LNCaP clone FGC (cell line): ENCODE data around the gene SLC12A3.

Source experiments
- DNase-seq: peaks from one replicate; pipeline ENCODE4 v3.0.0-alpha.2; 2011; ENCODE audit warnings: low read depth
- H3K4me3 ChIP-seq: 2 replicates; pipeline ENCODE4 v1.5.1; 2011; ENCODE audit warnings: mild to moderate bottlenecking, low read depth, low read length, control low read depth
- TF ChIP-seq, protein P1 (sequence below): IDR thresholded peaks from 2 replicates; pipeline ENCODE4 v1.5.1; 2012; ENCODE audit warnings: mild to moderate bottlenecking; ENCODE audit not compliant: control insufficient read depth, insufficient read depth; ENCODE audit errors: extremely low read depth

Gene SLC12A3

DNA sequence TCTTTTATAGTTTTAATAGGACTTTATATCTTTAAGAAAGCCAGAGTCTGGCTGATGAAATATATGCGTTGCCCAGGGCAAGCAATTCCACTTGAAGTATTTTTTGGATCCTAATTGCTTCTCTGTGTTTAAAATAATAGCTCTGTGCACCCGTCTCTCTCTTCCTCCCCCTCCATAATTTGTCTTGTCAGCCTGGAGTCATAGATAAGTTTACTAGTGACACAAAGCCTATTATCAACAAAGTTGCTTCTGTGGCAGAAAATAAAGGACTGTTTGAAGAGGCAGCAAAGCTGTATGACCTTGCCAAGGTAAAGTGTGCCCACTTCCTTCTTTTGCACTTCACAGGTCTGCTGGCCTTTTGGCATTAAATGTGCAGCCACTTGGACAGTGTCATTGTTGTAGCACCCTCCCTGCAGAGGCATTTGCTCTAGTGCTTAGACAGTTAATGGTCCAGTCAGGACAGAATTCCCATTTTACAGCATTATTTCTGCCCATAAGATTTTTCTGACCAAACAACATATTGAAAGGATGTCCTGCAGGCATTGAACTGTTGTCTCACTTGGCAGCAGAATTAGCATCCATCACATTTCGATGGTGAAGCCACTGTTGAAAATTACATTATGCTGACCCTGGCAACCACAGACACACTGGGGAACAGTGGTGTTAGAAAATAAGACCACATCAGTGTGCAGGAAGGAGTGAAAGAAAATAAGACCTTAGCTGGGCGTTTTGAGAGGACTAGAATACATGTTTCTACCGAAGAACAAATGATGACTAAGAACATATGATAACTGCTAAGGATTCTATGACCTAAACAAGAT is 28.4 kb upstream of the SLC12A3 start:
- H3K4me3 ChIP-seq: no peak overlapping the region
- TF ChIP-seq, protein P1, sequence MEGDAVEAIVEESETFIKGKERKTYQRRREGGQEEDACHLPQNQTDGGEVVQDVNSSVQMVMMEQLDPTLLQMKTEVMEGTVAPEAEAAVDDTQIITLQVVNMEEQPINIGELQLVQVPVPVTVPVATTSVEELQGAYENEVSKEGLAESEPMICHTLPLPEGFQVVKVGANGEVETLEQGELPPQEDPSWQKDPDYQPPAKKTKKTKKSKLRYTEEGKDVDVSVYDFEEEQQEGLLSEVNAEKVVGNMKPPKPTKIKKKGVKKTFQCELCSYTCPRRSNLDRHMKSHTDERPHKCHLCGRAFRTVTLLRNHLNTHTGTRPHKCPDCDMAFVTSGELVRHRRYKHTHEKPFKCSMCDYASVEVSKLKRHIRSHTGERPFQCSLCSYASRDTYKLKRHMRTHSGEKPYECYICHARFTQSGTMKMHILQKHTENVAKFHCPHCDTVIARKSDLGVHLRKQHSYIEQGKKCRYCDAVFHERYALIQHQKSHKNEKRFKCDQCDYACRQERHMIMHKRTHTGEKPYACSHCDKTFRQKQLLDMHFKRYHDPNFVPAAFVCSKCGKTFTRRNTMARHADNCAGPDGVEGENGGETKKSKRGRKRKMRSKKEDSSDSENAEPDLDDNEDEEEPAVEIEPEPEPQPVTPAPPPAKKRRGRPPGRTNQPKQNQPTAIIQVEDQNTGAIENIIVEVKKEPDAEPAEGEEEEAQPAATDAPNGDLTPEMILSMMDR: no peak
- no peak for DNase-seq

DNA sequence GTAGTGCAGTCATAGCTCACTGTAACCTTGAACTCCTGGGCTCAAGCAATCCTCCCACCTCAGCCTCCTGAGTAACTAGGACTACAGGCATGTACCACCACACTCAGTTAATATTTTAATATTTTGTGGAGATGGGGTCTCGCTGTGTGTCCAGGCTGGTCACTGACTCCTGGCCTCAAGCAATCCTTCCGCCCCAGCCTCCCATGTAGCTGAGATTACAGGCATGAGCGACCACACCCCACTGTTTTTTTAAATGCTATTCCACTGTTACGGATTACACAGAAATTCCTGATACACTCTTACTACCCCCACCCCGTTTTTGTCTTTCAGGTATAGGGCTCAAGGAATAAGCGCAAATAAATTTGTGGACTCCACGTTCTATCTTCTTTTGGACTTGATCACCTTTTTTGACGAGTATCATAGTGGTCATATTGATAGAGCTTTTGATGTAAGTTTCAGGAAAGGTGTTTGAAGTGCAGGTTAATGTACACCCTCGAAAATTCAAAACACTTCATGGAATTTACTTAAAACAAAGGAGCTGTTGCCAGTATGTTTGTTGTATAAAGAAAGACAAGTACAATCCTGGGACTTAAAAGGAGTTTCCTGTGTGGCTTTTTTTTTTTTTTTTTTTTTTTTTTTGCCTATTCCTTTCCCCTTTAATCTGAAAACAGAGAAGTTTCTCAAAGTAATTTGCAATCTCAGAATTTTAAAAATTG is 26.2 kb upstream of the SLC12A3 start:
- no peak for DNase-seq
- TF ChIP-seq, protein P1: no peak
- H3K4me3 ChIP-seq: no peak overlapping the region

DNA sequence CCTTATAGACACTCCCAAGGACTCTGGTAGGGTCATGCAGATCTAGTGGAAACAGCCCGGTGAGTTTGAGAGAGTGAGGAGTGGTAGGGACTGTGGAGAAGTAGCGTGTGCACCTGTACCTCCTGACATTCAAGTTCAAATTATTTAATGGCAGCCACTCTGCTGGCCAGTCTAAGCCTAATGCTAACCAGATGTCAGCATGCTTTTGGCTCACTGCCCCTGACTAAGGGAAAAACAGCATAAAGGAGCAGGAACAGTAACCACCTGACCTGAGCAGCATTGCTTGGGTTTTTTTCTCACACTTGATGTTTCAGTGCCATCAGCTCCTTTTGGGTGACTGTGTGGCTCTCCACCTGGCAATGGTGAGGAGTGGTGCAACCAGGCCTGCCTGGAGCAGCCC is 23.8 kb upstream of the SLC12A3 start:
- no peak for DNase-seq
- no peak overlapping the region for H3K4me3 ChIP-seq
- TF ChIP-seq, protein P1: no peak

DNA sequence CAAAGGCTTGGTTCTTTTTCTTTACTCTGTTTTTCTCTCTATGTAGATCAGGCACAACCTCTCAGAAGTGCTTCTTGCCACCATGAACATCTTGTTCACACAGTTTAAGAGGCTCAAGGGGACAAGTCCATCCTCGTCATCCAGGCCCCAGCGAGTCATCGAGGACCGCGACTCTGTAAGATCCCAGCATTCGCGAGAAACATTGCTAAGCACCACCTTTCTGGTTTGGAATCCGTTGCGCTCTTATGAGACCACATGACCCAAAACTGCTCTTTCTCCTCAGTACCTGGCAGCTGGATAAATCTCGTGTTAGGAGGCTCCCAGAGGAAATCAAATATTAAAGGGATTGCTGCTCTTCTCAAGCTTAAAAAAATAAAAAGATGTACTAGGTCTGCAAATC is 23.3 kb upstream of the SLC12A3 start:
- TF ChIP-seq, protein P1: no peak
- H3K4me3 ChIP-seq: no peak overlapping the region
- DNase-seq: no peak

DNA sequence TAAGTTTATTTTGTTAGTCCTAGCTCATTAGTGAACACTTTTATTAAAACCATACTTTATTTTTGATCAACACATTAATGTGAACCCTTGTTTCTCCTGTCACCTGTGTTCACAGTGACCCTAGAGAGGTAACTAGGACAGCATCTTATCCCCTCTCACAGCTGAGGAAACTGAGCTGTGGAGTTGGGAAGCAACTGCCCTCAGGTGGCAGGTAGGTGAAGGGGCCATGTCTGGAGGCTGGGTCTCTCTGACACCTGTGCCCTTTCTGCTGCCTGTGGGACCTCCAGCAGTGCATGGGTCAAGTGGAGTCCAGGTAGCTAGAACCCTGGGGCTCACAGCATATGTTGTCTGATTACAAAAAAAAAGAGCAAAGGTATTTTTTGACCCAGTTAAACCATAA is 22.9 kb upstream of the SLC12A3 start:
- no peak overlapping the region for H3K4me3 ChIP-seq
- no peak for DNase-seq
- TF ChIP-seq, protein P1: no peak

DNA sequence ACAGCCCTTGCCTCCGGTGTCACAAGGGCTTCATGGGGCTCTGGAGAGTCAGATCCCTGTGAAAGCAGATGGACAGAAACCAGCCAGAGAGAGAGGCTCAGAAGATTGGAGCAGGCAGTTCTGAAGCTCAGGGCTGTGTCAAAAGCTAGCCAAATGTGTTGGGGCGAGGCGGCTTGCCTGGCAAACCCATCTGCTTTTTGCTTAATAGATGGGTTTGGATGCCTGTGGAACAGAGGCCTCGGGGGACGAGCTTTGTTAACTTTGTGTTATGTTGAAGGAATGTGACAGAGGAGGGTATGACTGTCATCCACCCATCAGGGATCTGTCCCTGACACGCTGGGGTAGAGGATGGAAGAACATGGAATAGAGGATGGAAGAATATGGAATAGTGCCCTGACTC is 21.0 kb upstream of the SLC12A3 start:
- TF ChIP-seq, protein P1: no peak

More for the DNA sequence above, 21.0 kb upstream of the SLC12A3 start:
- H3K4me3 ChIP-seq: no peak overlapping the region
- no peak for DNase-seq
